ENCODE results near the gene TFAP2A. TPM values are rescaled to one million over a fixed set of nuclear protein-coding genes. Genes with fewer than 3 reads are reported as not detected.

TFAP2A gene
- total and polyA plus RNA-seq, 10 donors, result 0.04 to 0.94 (median 0.23) TPM; not detected in 4

DNA sequence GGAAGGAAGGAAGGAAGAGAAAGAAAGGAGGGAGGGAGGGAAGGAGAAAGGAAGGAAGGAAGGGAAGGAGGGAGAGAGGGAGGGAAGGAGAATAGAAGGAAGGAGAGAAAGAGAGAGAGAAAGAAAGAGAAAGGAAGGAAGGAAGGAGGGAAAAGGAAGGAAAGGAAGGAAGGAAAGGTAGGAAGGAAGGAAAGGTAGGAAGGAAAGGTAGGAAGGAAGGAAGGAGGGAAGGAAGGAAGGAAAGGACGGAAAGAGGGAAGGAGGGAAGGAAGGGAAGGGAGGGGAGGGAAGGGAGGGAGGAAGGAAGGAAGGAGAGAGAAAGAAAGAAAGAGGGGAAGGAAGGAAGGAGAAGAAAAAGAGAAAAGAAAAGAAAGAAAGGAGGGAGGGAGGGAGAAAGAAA, 47.0 kb upstream of the TFAP2A start:
- no peak overlapping the region for H3K27ac ChIP-seq
- H3K9me3 ChIP-seq, result no peaks in the 10 kb centered on the region
- TF ChIP-seq POLR2A (IDR thresholded peaks at IDR 0.05) (no peak), POLR2AphosphoS5 (IDR thresholded peaks at IDR 0.05) (no peak), CTCF (IDR thresholded peaks at IDR 0.05 in 8 of 11, conservative IDR thresholded peaks at IDR 0.05 in 3 of 11) (no peak)
- H3K27me3 ChIP-seq (replicated peaks in 1 of 7), result peaks cover 0 to 51% (median 0%) of the 10 kb centered on the region in 7 donors
- no peaks in the 10 kb centered on the region for H3K36me3 ChIP-seq
- WGBS, 5 donors, result 21 to 58% (median 33%) methylated on average over 1 of the region's 1 CpG
- H3K4me3 ChIP-seq, result no peak overlapping the region
- no peak for DNase-seq
- intact Hi-C loops (cut with DNase I; ENCODE audit: low total_unique reads), result no loop called here
- peaks cover 0 to 7% (median 0%) of the 10 kb centered on the region in 6 donors for H3K4me1 ChIP-seq

GRCh38 chr6:10460096-10460495, 45.2 kb upstream of the TFAP2A start:
- 50 to 61% (median 55%) methylated on average over 5 of the region's 5 CpGs for WGBS, 5 donors
- peaks cover 0 to 7% (median 0%) of the 10 kb centered on the region in 6 donors for H3K4me1 ChIP-seq
- peaks cover 0 to 48% (median 0%) of the 10 kb centered on the region in 7 donors for H3K27me3 ChIP-seq (replicated peaks in 1 of 7)
- TF ChIP-seq POLR2A (IDR thresholded peaks at IDR 0.05) (no peak), POLR2AphosphoS5 (IDR thresholded peaks at IDR 0.05) (no peak), CTCF (IDR thresholded peaks at IDR 0.05 in 8 of 11, conservative IDR thresholded peaks at IDR 0.05 in 3 of 11) (no peak)
- no peak overlapping the region for H3K27ac ChIP-seq
- no peak overlapping the region for H3K4me3 ChIP-seq
- DNase-seq, result no peak
- H3K9me3 ChIP-seq, result no peaks in the 10 kb centered on the region
- intact Hi-C loops (cut with DNase I; ENCODE audit: low total_unique reads), result no loop called here
- H3K36me3 ChIP-seq, result no peaks in the 10 kb centered on the region

DNA sequence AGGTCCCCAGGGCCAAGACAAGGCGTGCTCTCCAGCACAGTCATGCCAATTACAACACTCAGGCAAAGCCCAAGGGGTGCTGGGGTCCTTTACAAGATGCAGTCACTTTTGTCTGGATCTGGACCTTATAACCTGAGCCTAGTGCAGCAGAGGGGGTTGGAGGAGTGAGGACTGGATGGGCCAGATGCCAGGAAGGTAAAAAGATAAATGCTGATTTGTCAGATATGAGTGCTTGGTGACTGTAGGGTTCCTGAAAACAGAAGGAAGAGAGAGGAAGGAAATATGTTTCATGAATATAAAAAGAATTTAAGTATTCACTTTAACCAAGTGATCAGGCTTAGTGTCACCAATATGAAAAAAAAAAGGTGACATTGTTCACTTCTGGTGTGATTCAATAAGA, 43.4 kb upstream of the TFAP2A start:
- Histone ChIP-seq H3K9me3 (no peaks in the 10 kb centered on the region), H3K4me3 (no peak overlapping the region), H3K36me3 (no peaks in the 10 kb centered on the region), H3K4me1 (peaks cover 0 to 7% (median 0%) of the 10 kb centered on the region in 6 donors), H3K27ac (no peak overlapping the region), H3K27me3 (replicated peaks in 1 of 7) (peaks cover 0 to 45% (median 0%) of the 10 kb centered on the region in 7 donors)
- DNase-seq, result no peak
- TF ChIP-seq CTCF (IDR thresholded peaks at IDR 0.05 in 8 of 11, conservative IDR thresholded peaks at IDR 0.05 in 3 of 11) (no peak), POLR2AphosphoS5 (IDR thresholded peaks at IDR 0.05) (no peak), POLR2A (IDR thresholded peaks at IDR 0.05) (no peak)
- 50 to 78% (median 54%) methylated on average over 1 of the region's 1 CpG for WGBS, 5 donors
- intact Hi-C loops (cut with DNase I; ENCODE audit: low total_unique reads), result no loop called here

GRCh38 chr6:10453596-10453995, 38.7 kb upstream of the TFAP2A start:
- H3K4me3 ChIP-seq, result no peak overlapping the region
- no peak for DNase-seq
- no peaks in the 10 kb centered on the region for H3K36me3 ChIP-seq
- no peak overlapping the region for H3K27ac ChIP-seq
- no peaks in the 10 kb centered on the region for H3K9me3 ChIP-seq
- H3K27me3 ChIP-seq (replicated peaks in 1 of 7), result peaks cover 0 to 44% (median 0%) of the 10 kb centered on the region in 7 donors
- no peaks in the 10 kb centered on the region for H3K4me1 ChIP-seq
- no peak for TF ChIP-seq CTCF (IDR thresholded peaks at IDR 0.05 in 8 of 11, conservative IDR thresholded peaks at IDR 0.05 in 3 of 11)
- TF ChIP-seq POLR2A (IDR thresholded peaks at IDR 0.05), result no peak
- TF ChIP-seq POLR2AphosphoS5 (IDR thresholded peaks at IDR 0.05), result no peak
- intact Hi-C loops (cut with DNase I; ENCODE audit: low total_unique reads), result no loop called here

All from spleen (tissue), 11 donors.